GM13976 (cell line): ENCODE results near the gene BCL7C.
A peak's percentile ranks its signal among the peaks of the same experiment; 100 is the strongest.
"Not testable (repeated sequence)": the region's sequence is repeated elsewhere in the genome, so short reads cannot be mapped to it uniquely, and the experiment has no call there.

ENCODE experiments used
- DNase-seq: peaks from one replicate; pipeline ENCODE4 v3.0.0; 2012; ENCODE audit warnings: low spot score
- in situ Hi-C: fragments of 300-500 bp; cut with MboI; formaldehyde crosslinking; loops from one replicate; pipeline ENCODE4 v1.12.0; 2022; ENCODE audit warnings: low sequenced_read_pairs, mixed read lengths, inconsistent platforms; ENCODE audit not compliant: unreplicated experiment
- TF ChIP-seq, protein P1 (sequence below): IDR thresholded peaks from 2 replicates; pipeline ENCODE4 v1.5.1; 2012; ENCODE audit warnings: borderline replicate concordance, mild to moderate bottlenecking; ENCODE audit not compliant: insufficient read depth; ENCODE audit errors: extremely low read depth, missing control alignments, control extremely low read depth

BCL7C gene

DNA sequence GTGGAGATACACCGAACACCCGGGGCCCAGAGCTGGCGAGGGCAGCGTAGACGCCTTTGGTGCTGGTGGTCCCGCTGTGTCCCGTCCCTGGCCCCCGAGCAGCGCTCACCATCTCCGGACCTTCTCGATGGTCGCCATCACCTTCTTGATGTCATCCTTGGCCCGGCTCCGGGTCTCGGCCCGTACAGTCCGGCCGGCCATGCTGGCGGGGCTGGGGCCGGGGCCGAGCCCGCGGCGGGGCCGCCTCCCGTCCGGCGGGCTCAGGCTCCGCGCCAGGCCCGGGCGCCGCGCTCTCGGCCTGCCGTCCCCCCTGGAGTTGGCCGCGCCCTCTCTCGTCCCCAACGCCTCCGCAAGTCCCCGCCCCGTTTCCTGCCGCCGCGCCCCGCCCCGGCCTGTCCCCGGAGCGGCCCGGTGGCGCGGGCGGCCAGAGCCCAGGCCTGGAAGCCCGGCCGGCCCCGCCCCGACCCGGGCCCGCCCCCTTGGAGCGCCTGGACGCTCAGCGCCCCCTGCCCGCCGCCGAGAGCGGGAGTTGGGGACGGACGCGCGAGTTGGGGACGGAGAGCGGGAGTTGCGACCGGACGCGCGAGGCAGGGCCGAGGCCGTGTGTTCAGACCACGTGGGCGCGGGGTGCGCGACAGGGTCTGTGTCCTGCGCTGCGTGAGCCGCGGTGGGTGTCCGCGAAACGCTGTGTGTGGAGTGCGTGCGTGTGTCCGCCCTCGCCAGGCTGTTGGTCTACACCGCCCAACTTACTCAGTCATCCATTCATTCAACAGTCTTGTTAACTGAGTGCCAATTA, at the start of gene BCL7C:
BCL7C (minus strand) TSS at position 334 of the 796 bp plus-strand sequence; CDS start at position 201, 133 bp downstream.
- in situ Hi-C loops = no loop called here
- TF ChIP-seq, protein P1, sequence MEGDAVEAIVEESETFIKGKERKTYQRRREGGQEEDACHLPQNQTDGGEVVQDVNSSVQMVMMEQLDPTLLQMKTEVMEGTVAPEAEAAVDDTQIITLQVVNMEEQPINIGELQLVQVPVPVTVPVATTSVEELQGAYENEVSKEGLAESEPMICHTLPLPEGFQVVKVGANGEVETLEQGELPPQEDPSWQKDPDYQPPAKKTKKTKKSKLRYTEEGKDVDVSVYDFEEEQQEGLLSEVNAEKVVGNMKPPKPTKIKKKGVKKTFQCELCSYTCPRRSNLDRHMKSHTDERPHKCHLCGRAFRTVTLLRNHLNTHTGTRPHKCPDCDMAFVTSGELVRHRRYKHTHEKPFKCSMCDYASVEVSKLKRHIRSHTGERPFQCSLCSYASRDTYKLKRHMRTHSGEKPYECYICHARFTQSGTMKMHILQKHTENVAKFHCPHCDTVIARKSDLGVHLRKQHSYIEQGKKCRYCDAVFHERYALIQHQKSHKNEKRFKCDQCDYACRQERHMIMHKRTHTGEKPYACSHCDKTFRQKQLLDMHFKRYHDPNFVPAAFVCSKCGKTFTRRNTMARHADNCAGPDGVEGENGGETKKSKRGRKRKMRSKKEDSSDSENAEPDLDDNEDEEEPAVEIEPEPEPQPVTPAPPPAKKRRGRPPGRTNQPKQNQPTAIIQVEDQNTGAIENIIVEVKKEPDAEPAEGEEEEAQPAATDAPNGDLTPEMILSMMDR = peak; percentile 74
- peak; percentile 93 for DNase-seq

DNA sequence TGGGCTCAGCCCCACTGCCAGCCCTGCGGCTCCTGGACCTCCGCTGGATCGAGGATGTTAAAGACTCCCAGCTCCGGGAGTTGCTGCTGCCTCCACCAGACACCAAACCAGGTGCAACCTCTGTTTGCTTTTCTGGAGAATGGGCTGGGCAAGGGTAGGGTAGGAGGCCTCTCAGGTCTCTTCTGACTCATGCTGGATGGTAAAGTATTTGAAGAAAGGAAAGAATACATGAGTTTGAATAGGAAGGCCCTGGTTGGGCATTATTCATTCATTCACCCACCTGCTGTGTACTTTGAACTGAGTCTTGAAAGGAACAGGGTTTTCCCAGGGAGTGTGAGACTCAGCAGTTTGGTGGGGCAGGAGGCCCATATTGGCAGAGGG, 48.5 kb upstream of the BCL7C start:
- TF ChIP-seq, protein P1 = no peak
- in situ Hi-C loops = no loop called here
- no peak for DNase-seq

DNA sequence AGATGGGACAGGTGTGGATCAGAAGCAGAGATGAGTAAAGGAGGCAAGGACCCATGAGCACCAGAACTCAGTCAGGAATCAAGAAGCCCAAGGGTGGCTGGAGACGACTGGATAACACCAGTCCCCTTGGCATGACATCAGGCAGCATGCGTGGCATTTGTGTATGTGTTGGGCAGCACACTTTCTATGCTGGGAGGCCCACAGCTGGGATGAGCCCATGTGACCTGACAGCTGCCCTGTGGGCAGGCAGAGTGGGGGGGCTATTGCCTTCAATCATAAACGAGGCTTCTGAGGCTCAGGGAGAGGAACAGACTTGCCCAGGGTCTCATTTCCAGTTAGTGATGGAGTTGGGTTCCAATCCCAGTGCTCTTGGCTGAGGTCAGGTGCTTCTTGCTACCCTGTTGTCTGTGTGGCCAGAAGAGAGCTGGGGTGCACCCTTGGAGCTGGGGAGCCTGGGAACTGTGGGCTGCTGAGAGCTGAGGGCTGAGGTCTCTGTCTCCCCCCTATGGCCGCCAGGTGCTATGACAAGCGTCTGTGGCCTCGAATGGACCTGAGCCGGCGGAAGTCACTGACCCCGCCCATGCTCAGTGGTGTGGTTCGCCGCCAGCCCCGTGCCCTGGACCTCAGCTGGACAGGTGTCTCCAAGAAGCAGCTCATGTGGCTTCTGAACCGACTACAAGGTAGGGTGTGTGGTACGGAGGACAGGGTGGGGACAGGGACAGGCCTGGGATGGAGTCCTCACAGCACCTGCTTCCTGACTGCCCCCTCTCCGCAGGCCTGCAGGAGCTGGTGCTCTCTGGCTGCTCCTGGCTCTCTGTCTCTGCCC, 47.9 kb upstream of the BCL7C start:
- DNase-seq = peak; percentile 92
- TF ChIP-seq, protein P1 = peak; percentile 93
- in situ Hi-C loops = no loop called here

DNA sequence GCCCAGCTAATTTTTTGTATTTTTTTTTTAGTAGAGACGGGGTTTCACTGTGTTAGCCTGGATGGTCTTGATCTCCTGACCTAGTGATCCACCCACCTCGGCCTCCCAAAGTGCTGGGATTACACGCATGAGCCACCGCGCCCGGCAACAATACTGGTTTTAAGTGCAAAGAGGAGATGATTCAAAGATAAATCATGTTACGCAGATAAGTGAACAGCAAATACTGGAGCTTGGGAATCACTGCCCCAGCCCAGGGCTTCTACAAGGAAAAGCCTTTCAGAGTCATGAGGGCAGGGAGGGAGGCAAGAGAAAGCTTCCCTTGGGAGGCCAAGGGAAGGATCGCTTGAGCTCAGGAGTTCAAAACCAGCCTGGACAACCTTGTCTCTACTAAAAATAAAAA, 45.7 kb upstream of the BCL7C start:
- DNase-seq, in situ Hi-C loops: not testable (repeated sequence)

DNA sequence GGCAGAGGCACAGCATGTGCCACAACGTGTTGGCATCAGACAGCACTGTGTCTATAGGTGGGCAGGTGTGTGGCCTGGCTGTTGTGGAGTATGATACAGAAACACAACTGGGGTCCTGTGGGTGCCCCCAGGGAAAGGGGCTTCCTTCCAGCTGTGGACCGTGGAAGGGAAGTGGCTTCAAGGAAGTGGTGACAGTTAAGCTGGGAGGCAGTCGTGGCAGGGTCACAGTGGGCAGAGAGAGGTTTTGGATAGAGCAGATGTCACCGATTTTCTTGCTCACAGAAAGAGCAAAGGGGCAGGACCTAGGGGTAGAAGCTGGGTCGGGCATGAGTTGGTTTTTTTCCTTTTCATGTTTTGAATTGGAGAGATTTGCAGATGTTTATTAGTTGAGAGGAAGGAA, 43.8 kb upstream of the BCL7C start:
- in situ Hi-C loops = no loop called here
- no peak for DNase-seq
- TF ChIP-seq, protein P1 = no peak

DNA sequence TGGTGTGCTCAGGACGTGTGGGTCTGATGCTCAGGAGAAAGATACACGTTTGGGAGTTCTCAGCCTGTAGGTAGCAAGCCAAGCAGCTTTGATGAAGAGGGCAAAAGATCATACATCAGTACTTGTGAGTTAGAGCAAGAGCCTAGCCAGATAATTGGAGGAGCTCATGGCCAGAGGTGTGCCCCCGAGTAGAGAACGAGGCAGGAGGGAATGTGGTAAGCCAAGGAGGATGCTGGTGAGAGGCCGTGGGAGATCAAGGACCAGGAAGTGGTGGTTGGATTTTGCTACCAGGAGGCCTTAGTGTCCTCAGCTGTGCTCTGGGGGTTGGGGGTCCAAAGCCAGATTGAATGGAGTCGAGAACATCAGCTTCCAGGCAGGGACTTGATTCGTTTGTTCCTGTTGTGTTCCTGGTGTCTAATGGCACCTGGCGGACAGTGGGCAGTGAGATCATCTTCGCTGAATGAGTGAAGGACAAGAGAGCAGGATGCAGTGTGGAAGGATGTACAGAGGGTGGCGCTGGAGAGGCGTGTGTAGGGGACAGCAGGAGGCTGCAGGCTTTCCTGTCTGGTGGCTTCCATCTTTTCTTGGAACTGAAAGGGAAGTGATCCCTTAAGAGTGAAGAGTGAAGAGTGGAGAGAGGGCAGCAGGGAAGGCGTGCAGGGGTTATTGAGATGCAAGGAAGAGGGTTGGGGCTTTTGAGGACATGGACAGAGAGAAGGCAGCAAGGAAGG, 41.1 kb upstream of the BCL7C start:
- in situ Hi-C loops = no loop called here
- TF ChIP-seq, protein P1 = peak; percentile 40
- peak; percentile 52 for DNase-seq

DNA sequence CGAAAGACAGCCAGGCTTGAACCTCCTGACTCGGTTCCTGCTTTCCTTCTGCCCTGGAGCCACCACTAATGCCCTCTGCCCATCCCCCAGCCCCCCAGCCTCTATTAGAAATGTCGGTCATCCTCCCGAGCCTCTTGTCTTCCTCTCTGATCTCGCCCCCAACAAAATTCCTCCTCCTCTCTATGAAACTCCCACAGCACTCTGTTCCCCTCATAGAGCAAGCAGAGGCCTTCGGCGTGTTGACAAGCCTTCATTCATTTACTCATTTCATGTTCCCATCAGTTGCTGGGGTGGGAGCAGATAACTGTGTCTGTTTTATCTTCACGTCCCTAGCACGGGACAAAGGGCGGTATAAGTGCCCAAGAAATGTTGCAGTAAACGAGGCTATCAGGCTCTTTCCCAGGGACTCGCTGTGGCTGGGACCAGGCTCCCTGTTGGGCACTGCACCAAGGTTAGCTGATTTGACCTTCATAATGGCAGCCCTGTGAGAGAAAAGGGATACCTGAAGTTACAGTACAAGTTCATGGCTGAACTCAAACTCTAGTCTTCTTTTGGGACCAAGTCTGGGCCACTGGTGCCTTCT, 37.3 kb upstream of the BCL7C start:
- in situ Hi-C loops = no loop called here
- TF ChIP-seq, protein P1 = no peak
- DNase-seq = no peak
